Measurements from ENCODE around the gene VWF.
A peak's percentile ranks its signal among the peaks of the same experiment; 100 is the strongest.

Gene VWF

DNA sequence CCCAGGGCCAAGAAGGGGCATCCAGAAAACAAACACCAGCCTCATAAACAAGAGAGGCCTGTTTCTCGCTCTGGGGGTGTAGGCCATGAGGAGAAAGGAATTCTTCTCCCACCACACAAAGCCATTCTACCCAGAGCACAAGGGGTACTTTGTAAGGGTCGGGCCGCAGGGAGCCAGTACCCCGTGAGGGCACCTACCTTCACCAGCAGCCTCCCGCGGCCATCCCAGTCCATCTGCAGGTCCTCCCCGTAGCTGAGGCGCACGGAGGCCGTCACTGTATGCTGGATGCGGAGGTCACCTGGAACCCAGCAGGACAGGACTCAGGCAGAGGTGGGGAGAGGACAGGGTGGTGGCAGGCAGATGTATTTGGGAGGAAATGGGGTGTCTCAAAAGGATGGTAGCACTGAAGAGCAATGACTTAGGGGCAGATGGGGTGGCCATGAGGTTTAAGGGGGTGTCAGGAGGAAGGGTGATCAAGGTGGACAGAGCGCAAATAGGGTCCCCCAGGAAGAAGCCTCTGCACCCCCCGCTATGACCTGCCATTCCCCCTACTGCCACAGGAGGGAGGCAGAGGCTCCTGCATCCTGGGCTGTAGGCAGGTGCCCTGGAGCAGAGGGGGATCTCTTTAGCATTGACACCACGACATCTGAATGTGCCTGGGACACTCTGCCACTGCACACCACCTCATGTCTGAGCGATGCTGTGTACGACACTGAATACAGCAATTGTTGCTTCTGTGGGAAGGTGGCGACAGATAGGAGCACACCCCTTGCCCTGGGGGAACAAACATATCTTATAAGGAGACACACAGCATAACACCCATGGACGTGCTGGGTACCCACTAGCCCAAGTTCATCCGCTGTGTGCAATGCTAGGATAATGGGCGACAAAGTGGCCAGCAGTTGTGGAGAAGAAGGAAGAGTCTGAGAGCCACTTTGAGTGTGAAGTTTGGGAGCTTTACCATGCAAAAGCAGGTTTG is 61.4 kb downstream of the VWF start:
- Histone ChIP-seq H3K27ac (ENCODE audit: low read length) (no peak overlapping the region), H3K4me3 (ENCODE audit: low read depth in 1 of 2, low read length in 2 of 2) (no peak overlapping the region), H3K27me3 (ENCODE audit: low read depth, low read length) (no peaks in the 10 kb centered on the region)

DNA sequence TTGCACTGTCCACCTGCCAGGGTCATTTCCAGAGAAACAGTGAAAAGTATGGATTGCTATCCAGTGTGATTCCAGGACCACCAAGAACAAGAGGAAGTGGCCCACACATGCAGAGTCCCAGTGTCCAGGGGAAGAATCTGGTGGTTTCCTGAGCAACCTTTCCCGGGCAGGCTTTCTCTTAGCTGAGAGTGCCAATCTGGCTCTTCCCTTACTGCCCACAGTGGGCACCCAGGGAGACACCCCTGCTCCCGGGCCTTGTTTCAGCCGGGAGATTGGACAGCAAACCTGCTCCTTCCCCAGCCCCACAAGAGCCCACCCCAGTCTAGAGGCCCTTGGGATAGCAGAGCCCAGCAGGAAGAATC is 62.1 kb downstream of the VWF start:
- no peak overlapping the region for H3K4me3 ChIP-seq (ENCODE audit: low read depth in 1 of 2, low read length in 2 of 2)

More for the DNA sequence above, 61.4 kb downstream of the VWF start:
- Histone ChIP-seq H3K9me3 (ENCODE audit: control insufficient read depth in 1 of 2, low read length in 2 of 2) (no peaks in the 10 kb centered on the region), H3K4me1 (ENCODE audit: control insufficient read depth in 1 of 2, insufficient read depth in 2 of 2, low read length in 2 of 2) (peaks cover 0 to 12% of the 10 kb centered on the region in 2 donors), H3K36me3 (ENCODE audit: control insufficient read depth in 1 of 2, insufficient read depth in 2 of 2, low read length in 2 of 2) (no peaks in the 10 kb centered on the region)

DNA sequence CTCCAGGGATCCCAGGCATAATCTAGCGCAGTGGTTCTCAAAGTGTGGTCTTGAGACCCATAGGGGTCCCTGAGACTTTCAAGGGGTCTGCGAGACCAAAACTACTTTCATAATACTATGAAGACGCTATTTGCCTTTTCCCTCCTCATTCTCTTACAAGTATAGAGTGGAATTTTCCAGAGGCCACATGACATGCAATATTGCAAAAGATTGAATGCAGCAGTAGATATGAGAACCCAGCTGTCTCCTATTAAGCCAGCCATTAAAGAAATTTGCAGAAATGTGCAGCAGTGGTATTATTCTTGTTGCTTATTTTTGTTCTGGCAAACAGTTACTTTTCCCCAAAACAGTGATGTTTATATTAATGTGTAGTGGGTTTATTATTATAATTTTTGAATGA is 62.8 kb downstream of the VWF start:
- H3K36me3 ChIP-seq (ENCODE audit: control insufficient read depth in 1 of 2, insufficient read depth in 2 of 2, low read length in 2 of 2), result no peaks in the 10 kb centered on the region
- no peaks in the 10 kb centered on the region for H3K27me3 ChIP-seq (ENCODE audit: low read depth, low read length)
- no peak overlapping the region for H3K4me3 ChIP-seq (ENCODE audit: low read depth in 1 of 2, low read length in 2 of 2)
- peaks cover 0 to 16% of the 10 kb centered on the region in 2 donors for H3K4me1 ChIP-seq (ENCODE audit: control insufficient read depth in 1 of 2, insufficient read depth in 2 of 2, low read length in 2 of 2)
- H3K27ac ChIP-seq (ENCODE audit: low read length), result no peak overlapping the region
- H3K9me3 ChIP-seq (ENCODE audit: control insufficient read depth in 1 of 2, low read length in 2 of 2), result no peaks in the 10 kb centered on the region

More for the DNA sequence above, 62.1 kb downstream of the VWF start:
- no peaks in the 10 kb centered on the region for H3K27me3 ChIP-seq (ENCODE audit: low read depth, low read length)
- no peak overlapping the region for H3K27ac ChIP-seq (ENCODE audit: low read length)
- no peaks in the 10 kb centered on the region for H3K9me3 ChIP-seq (ENCODE audit: control insufficient read depth in 1 of 2, low read length in 2 of 2)
- H3K4me1 ChIP-seq (ENCODE audit: control insufficient read depth in 1 of 2, insufficient read depth in 2 of 2, low read length in 2 of 2), result peaks cover 0 to 12% of the 10 kb centered on the region in 2 donors
- H3K36me3 ChIP-seq (ENCODE audit: control insufficient read depth in 1 of 2, insufficient read depth in 2 of 2, low read length in 2 of 2), result no peaks in the 10 kb centered on the region

DNA sequence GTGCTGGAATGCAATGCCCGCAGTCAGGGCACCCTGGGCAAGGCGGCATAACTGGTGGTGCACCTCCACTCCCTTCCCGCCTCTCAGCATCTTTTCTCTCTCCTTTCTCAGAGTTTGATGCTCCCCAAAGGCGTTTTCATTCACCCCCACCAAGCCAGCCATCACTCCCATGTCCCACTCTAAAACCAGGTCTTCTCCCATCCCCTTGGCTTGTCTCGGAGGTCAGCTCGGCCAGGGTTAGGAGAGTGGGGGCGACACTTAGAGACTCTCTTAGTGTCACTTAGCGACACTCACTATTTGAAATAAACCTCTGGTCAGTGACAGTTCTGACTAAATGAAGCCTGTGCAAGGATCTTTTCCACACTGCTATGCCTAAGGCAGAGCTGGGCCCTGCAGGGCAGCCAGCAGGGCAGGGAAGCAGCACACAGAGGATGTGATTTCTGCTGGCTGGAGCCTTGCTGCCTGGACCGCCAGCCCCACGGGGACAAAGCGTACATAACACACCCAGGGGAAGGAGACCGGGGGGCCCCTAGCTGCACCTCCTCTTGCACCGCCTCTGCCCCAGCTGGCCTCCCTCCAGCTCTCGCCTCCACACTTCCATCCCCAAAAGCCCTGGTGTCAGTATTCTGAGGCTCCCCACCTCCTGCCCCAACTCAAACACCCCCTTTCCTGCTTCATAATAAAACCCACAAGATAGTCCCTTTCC is 64.5 kb downstream of the VWF start:
- Histone ChIP-seq H3K36me3 (ENCODE audit: control insufficient read depth in 1 of 2, insufficient read depth in 2 of 2, low read length in 2 of 2) (no peaks in the 10 kb centered on the region), H3K27me3 (ENCODE audit: low read depth, low read length) (no peaks in the 10 kb centered on the region), H3K9me3 (ENCODE audit: control insufficient read depth in 1 of 2, low read length in 2 of 2) (no peaks in the 10 kb centered on the region), H3K27ac (ENCODE audit: low read length) (no peak overlapping the region), H3K4me1 (ENCODE audit: control insufficient read depth in 1 of 2, insufficient read depth in 2 of 2, low read length in 2 of 2) (peaks cover 0 to 19% of the 10 kb centered on the region in 2 donors), H3K4me3 (ENCODE audit: low read depth in 1 of 2, low read length in 2 of 2) (no peak overlapping the region)

DNA sequence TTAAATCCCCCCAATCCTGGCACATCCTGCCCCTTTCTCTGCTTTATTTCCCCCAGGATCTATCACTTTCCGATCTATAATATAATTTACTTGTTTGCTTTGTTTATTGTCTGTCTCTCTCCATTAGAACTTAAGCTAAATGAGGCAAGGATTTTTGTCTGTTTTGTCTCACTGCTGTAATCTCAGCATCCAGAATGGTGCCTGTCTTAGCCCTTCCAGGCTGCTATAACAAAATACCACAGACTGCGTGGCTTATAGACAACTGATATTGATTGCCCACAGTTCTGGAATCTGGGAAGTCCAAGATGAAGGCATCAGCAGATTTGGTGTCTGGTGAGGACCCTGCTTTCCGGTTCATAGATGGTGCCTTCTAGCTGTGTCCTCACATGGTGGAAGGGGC is 65.2 kb downstream of the VWF start:
- Histone ChIP-seq H3K4me1 (ENCODE audit: control insufficient read depth in 1 of 2, insufficient read depth in 2 of 2, low read length in 2 of 2) (peaks cover 0 to 19% of the 10 kb centered on the region in 2 donors), H3K4me3 (ENCODE audit: low read depth in 1 of 2, low read length in 2 of 2) (no peak overlapping the region), H3K27me3 (ENCODE audit: low read depth, low read length) (no peaks in the 10 kb centered on the region), H3K9me3 (ENCODE audit: control insufficient read depth in 1 of 2, low read length in 2 of 2) (no peaks in the 10 kb centered on the region), H3K27ac (ENCODE audit: low read length) (no peak overlapping the region), H3K36me3 (ENCODE audit: control insufficient read depth in 1 of 2, insufficient read depth in 2 of 2, low read length in 2 of 2) (no peaks in the 10 kb centered on the region)

DNA sequence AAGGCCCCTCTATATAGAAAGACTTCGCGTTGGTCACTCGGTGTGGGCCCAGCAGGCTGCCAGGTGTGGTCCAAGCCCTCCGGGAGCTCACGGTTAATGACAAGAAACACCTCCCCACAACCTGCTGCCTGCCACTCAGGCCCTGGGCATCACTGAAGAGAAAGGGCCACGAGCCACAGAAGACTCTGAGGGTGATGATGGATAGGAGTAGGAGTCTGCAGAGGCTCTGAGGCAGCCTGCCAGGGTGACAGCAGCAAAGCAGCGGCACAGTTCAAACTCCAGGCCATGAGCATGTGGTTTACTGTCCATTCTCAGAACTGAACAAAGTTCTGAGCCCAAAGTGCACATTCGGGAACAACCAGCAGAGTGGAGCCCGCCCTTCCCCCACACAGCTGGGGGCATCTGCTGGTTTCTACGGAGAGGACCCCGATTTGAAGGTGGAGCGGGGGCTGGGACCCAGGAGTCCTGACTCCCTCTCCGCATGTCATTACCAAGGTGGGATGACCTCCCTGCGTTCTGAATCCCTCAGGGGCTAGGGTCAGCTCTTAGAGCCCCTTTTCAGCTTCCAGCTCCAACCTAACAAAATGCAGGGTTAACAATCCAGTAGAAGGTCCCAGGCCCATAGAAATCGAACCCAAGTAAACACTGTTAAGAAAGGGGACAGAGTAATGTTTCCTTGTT is 65.8 kb downstream of the VWF start:
- H3K9me3 ChIP-seq (ENCODE audit: control insufficient read depth in 1 of 2, low read length in 2 of 2), result no peaks in the 10 kb centered on the region
- no peaks in the 10 kb centered on the region for H3K27me3 ChIP-seq (ENCODE audit: low read depth, low read length)
- no peak overlapping the region for H3K27ac ChIP-seq (ENCODE audit: low read length)
- H3K4me1 ChIP-seq (ENCODE audit: control insufficient read depth in 1 of 2, insufficient read depth in 2 of 2, low read length in 2 of 2), result peaks cover 0 to 23% of the 10 kb centered on the region in 2 donors
- H3K36me3 ChIP-seq (ENCODE audit: control insufficient read depth in 1 of 2, insufficient read depth in 2 of 2, low read length in 2 of 2), result no peaks in the 10 kb centered on the region
- H3K4me3 ChIP-seq (ENCODE audit: low read depth in 1 of 2, low read length in 2 of 2), result no peak overlapping the region

DNA sequence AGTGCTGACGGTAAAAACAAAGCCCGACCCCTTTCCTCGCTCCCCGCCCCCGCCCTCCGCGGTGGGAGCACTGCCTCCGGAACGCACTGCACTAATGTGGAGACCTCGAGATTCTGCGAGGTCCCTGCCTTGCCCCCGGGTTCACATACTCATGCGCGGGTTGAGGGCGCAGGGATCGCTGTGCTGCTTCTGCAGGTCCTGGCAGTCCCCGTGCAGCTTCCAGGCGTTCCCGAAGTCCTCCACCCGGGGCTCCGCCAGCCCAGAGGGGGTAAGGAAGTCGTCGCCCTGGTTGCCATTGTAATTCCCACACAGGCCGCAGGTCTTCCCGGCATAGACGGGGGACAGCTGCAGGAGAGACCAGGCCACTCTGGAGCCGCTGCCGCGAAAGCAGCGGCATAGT is 66.8 kb downstream of the VWF start:
- H3K36me3 ChIP-seq (ENCODE audit: control insufficient read depth in 1 of 2, insufficient read depth in 2 of 2, low read length in 2 of 2), result no peaks in the 10 kb centered on the region
- H3K27ac ChIP-seq (ENCODE audit: low read length), result no peak overlapping the region
- no peak overlapping the region for H3K4me3 ChIP-seq (ENCODE audit: low read depth in 1 of 2, low read length in 2 of 2)
- H3K27me3 ChIP-seq (ENCODE audit: low read depth, low read length), result no peaks in the 10 kb centered on the region
- no peaks in the 10 kb centered on the region for H3K9me3 ChIP-seq (ENCODE audit: control insufficient read depth in 1 of 2, low read length in 2 of 2)
- H3K4me1 ChIP-seq (ENCODE audit: control insufficient read depth in 1 of 2, insufficient read depth in 2 of 2, low read length in 2 of 2), result peaks cover 0 to 20% of the 10 kb centered on the region in 2 donors

DNA sequence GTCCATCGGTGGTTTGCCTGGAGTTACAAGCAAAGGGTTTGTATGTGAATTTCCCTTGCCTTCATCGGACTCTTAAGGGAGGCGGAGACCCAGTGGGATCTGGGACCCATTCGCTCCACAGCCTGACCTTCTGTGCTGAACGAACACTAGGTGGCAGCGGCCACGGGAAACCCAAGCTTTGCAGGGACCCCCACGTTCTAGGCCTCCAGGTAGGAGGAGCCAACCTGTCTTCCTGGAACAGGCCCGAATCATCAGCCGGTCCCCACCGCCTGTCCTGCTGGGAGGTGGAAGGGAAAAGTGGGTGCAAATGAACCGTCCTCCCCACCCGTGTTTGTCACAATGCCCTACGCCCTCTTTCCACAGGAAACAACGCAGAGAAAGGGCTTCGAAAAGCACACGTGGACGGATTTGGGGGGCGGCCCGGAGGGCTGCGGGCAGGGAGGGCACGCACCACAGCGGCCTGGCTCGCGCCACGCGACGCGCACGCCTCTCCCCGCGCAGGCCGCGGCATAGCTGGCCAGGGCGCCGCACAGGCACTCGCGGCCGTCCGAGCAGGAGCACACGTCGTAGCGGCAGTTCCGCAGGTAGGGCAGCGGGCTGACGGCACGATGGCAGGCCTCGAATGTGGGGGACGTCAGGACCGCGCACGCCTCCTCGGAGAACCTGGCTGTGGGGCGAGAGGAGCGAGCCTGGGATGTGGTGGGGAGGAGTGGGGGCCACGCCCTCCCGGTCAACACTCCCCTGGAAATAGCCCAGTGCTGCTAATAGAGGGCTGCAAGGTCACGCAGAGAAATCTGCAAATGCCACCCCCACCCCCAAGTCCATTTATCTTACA is 67.8 kb downstream of the VWF start:
- H3K27me3 ChIP-seq (ENCODE audit: low read depth, low read length), result no peaks in the 10 kb centered on the region
- H3K36me3 ChIP-seq (ENCODE audit: control insufficient read depth in 1 of 2, insufficient read depth in 2 of 2, low read length in 2 of 2), result no peaks in the 10 kb centered on the region
- H3K4me1 ChIP-seq (ENCODE audit: control insufficient read depth in 1 of 2, insufficient read depth in 2 of 2, low read length in 2 of 2), result peaks cover 0 to 18% of the 10 kb centered on the region in 2 donors
- no peaks in the 10 kb centered on the region for H3K9me3 ChIP-seq (ENCODE audit: control insufficient read depth in 1 of 2, low read length in 2 of 2)
- H3K27ac ChIP-seq (ENCODE audit: low read length), result no peak overlapping the region
- peak overlapping the region in 1 of 2 donors; percentile 30 for H3K4me3 ChIP-seq (ENCODE audit: low read depth in 1 of 2, low read length in 2 of 2)

DNA sequence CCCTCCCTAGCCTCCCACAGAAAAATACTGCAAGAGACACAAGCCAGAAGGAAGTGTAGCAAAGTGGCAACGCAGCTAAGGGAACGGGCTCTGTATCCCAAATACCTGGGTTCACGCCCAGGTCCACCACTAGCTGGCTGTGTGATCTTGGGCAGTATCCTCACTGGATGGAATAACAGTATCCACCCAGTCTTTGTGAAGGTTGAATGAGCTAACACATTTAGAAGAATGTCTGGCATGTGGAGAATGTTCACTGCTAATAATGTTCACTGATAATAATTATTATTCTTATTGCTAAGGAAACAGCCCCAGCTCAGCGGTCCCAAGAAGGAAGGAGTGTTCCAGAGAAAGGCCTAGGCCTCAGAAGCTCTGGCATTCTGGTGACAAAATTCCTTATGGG is 70.9 kb downstream of the VWF start:
- no peak overlapping the region for H3K27ac ChIP-seq (ENCODE audit: low read length)

DNA sequence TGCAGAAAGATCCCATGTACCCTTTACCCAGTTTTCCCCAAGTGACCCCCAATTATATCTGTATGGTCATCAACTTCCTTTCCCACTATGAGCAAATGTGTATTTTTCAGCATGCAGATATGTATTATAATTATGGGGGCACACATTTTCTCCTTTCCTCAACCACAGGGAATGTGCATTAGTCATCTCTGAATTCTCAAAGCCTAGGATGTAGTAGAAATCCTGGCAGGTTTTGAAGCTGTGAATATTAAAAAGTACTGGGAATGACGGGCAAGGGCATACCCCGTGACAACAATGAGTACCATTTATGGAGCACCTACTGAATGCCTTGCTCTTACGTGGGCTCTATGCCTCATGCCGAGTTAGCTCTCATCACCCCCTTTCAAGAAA is 71.5 kb downstream of the VWF start:
- no peaks in the 10 kb centered on the region for H3K36me3 ChIP-seq (ENCODE audit: control insufficient read depth in 1 of 2, insufficient read depth in 2 of 2, low read length in 2 of 2)
- peaks cover 0 to 12% of the 10 kb centered on the region in 2 donors for H3K4me1 ChIP-seq (ENCODE audit: control insufficient read depth in 1 of 2, insufficient read depth in 2 of 2, low read length in 2 of 2)
- no peak overlapping the region for H3K27ac ChIP-seq (ENCODE audit: low read length)

More for the DNA sequence above, 70.9 kb downstream of the VWF start:
- Histone ChIP-seq H3K9me3 (ENCODE audit: control insufficient read depth in 1 of 2, low read length in 2 of 2) (no peaks in the 10 kb centered on the region), H3K36me3 (ENCODE audit: control insufficient read depth in 1 of 2, insufficient read depth in 2 of 2, low read length in 2 of 2) (no peaks in the 10 kb centered on the region), H3K4me1 (ENCODE audit: control insufficient read depth in 1 of 2, insufficient read depth in 2 of 2, low read length in 2 of 2) (peaks cover 0 to 13% of the 10 kb centered on the region in 2 donors), H3K4me3 (ENCODE audit: low read depth in 1 of 2, low read length in 2 of 2) (no peak overlapping the region), H3K27me3 (ENCODE audit: low read depth, low read length) (no peaks in the 10 kb centered on the region)

More for the DNA sequence above, 71.5 kb downstream of the VWF start:
- Histone ChIP-seq H3K27me3 (ENCODE audit: low read depth, low read length) (no peaks in the 10 kb centered on the region), H3K9me3 (ENCODE audit: control insufficient read depth in 1 of 2, low read length in 2 of 2) (no peaks in the 10 kb centered on the region), H3K4me3 (ENCODE audit: low read depth in 1 of 2, low read length in 2 of 2) (no peak overlapping the region)
